ENCODE data around the gene LRP1B. TPM values are rescaled to one million over a fixed set of nuclear protein-coding genes. Genes with fewer than 3 reads are reported as not detected.

The LRP1B gene
- total and polyA plus RNA-seq, 2 donors (not counting 1 experiment from before 2014, with no cell fraction given): not detected

DNA sequence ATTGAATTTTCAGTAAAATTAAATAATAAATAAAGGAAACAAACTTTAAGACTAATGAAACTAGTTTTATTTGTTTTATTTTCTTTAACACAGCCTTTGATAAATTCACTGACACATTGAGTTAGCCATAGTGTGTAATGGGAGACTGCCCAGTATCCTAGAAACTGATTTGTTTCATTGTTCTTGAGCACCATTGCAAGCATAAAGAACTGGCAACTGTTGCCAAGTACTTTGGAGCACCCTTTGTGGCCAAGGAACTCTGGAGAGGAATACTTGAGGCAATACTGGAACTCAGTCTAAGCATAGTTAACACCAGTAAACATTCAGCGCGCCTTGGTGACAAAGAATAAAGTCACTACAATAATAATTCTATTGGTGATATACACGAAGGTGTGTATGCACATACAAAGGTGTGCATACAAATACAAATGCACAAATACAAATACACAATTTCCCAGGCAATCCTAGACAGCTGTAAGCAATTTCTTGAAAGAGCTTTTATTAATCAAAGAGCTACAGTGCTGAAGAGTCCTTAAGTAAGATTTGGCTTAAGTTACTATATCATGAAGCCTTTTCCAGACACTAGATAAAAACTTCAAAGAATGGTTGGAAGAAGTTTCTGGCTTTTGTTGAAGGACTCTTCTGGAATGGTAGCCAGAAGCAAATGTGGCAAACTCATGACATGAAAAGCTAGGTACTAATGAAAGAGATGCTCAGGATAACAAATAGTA, 1371.2 kb downstream of the LRP1B start:
- no peaks in the 10 kb centered on the region for H3K4me1 ChIP-seq (ENCODE audit: control insufficient read depth in 2 of 2, insufficient read depth in 2 of 2, low read length in 2 of 2)
- no peaks in the 10 kb centered on the region for H3K79me2 ChIP-seq (ENCODE audit: control insufficient read depth, insufficient read depth, low read length)
- no CpG with 5 or more reads among the region's 3 CpGs for WGBS (ENCODE audit: insufficient coverage)
- no peak overlapping the region for H3K4me2 ChIP-seq (replicated peaks; ENCODE audit: low read depth, low read length, poor library complexity, severe bottlenecking)
- intact Hi-C loops (cut with micrococcal nuclease): no loop called here
- ChIA-PET CTCF (no interaction called here), POLR2A (no interaction called here)
- no peaks in the 10 kb centered on the region for H3K9me3 ChIP-seq (ENCODE audit: control extremely low read depth in 1 of 3, control insufficient read depth in 2 of 3, insufficient read depth in 1 of 3, low read length in 2 of 3)
- TF ChIP-seq EZH2 (IDR thresholded peaks at IDR 0.05; ENCODE audit: borderline replicate concordance, insufficient read depth, low read depth, low read length, poor library complexity, severe bottlenecking): no peak
- no peak overlapping the region for H3K4me3 ChIP-seq (ENCODE audit: control extremely low read depth in 1 of 5, extremely low read depth in 1 of 5, insufficient read depth in 1 of 5, low read depth in 2 of 5, low read length in 4 of 5)
- no peak overlapping the region for H3K27ac Mint-ChIP-seq
- no peaks in the 10 kb centered on the region for H3K9me3 Mint-ChIP-seq (ENCODE audit: insufficient read depth)
- no peaks in the 10 kb centered on the region for H3K4me1 Mint-ChIP-seq
- no peaks in the 10 kb centered on the region for H3K36me3 ChIP-seq (replicated peaks in 1 of 2; ENCODE audit: control extremely low read depth in 1 of 2, control insufficient read depth in 1 of 2, extremely low read depth in 1 of 2, insufficient read depth in 2 of 2, low read length in 1 of 2)
- H4K20me1 ChIP-seq (ENCODE audit: control insufficient read depth, insufficient read depth, low read length, poor library complexity, severe bottlenecking): no peaks in the 10 kb centered on the region
- H3K4me3 Mint-ChIP-seq: no peak overlapping the region
- no peak overlapping the region for H2AFZ ChIP-seq (ENCODE audit: insufficient read depth, low read depth, low read length, poor library complexity, severe bottlenecking)
- no peak overlapping the region for H3K9ac ChIP-seq (ENCODE audit: low read length)
- no peak overlapping the region for H3K27ac ChIP-seq (ENCODE audit: low read length in 2 of 2)
- H3K27me3 ChIP-seq (replicated peaks in 1 of 4; ENCODE audit: control extremely low read depth in 1 of 4, control insufficient read depth in 3 of 4, insufficient read depth in 4 of 4, low read length in 3 of 4): no peaks in the 10 kb centered on the region
- no peaks in the 10 kb centered on the region for H3K27me3 Mint-ChIP-seq
- DNase-seq (no peak), ATAC-seq (ENCODE audit: low read depth) (no peak)

DNA sequence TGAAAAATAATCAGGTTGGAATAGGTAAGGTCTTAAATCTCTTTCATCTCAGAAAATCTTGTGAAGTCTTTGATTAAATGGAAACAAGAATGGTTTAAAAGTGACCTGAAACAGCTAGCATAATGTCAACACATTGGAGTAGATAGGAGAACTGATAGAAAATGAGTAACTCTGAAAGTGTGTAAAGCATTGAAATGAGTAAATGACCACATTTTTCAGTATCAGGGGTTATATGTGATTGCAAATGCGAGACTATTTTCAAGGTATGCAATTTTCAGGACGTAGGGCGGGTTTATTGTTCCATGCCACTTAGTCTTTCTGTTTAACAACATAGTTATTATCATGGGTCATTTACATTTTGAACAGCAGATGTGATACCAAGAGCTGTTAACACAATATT, 1383.2 kb downstream of the LRP1B start:
- H3K36me3 ChIP-seq (replicated peaks in 1 of 2; ENCODE audit: control extremely low read depth in 1 of 2, control insufficient read depth in 1 of 2, extremely low read depth in 1 of 2, insufficient read depth in 2 of 2, low read length in 1 of 2): no peaks in the 10 kb centered on the region
- ChIA-PET POLR2A (no interaction called here), CTCF (no interaction called here)
- H3K4me1 Mint-ChIP-seq: no peaks in the 10 kb centered on the region
- H3K79me2 ChIP-seq (ENCODE audit: control insufficient read depth, insufficient read depth, low read length): no peaks in the 10 kb centered on the region
- no peak overlapping the region for H3K4me3 ChIP-seq (ENCODE audit: control extremely low read depth in 1 of 5, extremely low read depth in 1 of 5, insufficient read depth in 1 of 5, low read depth in 2 of 5, low read length in 4 of 5)
- H3K4me2 ChIP-seq (replicated peaks; ENCODE audit: low read depth, low read length, poor library complexity, severe bottlenecking): no peak overlapping the region
- intact Hi-C loops (cut with micrococcal nuclease): no loop called here
- H3K27ac ChIP-seq (ENCODE audit: low read length in 2 of 2): no peak overlapping the region
- no peaks in the 10 kb centered on the region for H3K27me3 Mint-ChIP-seq
- WGBS (ENCODE audit: insufficient coverage): no CpG with 5 or more reads among the region's 3 CpGs
- H3K4me1 ChIP-seq (ENCODE audit: control insufficient read depth in 2 of 2, insufficient read depth in 2 of 2, low read length in 2 of 2): no peaks in the 10 kb centered on the region
- no peak for DNase-seq
- no peak for TF ChIP-seq EZH2 (IDR thresholded peaks at IDR 0.05; ENCODE audit: borderline replicate concordance, insufficient read depth, low read depth, low read length, poor library complexity, severe bottlenecking)
- TF ChIP-seq, protein P1, sequence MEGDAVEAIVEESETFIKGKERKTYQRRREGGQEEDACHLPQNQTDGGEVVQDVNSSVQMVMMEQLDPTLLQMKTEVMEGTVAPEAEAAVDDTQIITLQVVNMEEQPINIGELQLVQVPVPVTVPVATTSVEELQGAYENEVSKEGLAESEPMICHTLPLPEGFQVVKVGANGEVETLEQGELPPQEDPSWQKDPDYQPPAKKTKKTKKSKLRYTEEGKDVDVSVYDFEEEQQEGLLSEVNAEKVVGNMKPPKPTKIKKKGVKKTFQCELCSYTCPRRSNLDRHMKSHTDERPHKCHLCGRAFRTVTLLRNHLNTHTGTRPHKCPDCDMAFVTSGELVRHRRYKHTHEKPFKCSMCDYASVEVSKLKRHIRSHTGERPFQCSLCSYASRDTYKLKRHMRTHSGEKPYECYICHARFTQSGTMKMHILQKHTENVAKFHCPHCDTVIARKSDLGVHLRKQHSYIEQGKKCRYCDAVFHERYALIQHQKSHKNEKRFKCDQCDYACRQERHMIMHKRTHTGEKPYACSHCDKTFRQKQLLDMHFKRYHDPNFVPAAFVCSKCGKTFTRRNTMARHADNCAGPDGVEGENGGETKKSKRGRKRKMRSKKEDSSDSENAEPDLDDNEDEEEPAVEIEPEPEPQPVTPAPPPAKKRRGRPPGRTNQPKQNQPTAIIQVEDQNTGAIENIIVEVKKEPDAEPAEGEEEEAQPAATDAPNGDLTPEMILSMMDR (IDR thresholded peaks at IDR 0.05): no peak
- no peaks in the 10 kb centered on the region for H4K20me1 ChIP-seq (ENCODE audit: control insufficient read depth, insufficient read depth, low read length, poor library complexity, severe bottlenecking)
- H3K27me3 ChIP-seq (replicated peaks in 1 of 4; ENCODE audit: control extremely low read depth in 1 of 4, control insufficient read depth in 3 of 4, insufficient read depth in 4 of 4, low read length in 3 of 4): no peaks in the 10 kb centered on the region
- no peak for ATAC-seq (ENCODE audit: low read depth)
- H3K9ac ChIP-seq (ENCODE audit: low read length): no peak overlapping the region
- no peaks in the 10 kb centered on the region for H3K9me3 Mint-ChIP-seq (ENCODE audit: insufficient read depth)
- H3K27ac Mint-ChIP-seq: no peak overlapping the region
- no peaks in the 10 kb centered on the region for H3K9me3 ChIP-seq (ENCODE audit: control extremely low read depth in 1 of 3, control insufficient read depth in 2 of 3, insufficient read depth in 1 of 3, low read length in 2 of 3)
- no peak overlapping the region for H3K4me3 Mint-ChIP-seq
- H2AFZ ChIP-seq (ENCODE audit: insufficient read depth, low read depth, low read length, poor library complexity, severe bottlenecking): no peak overlapping the region
